Colonic mucosa (tissue), 4 donors: ENCODE measurements around the gene NME5. TPM values are rescaled to one million over a fixed set of nuclear protein-coding genes. Genes with fewer than 3 reads are reported as not detected.
"Not testable (repeated sequence)": the region's sequence is repeated elsewhere in the genome, so short reads cannot be mapped to it uniquely, and the experiment has no call there.

Source experiments
- DNase-seq: peaks from one replicate; pipeline ENCODE4 v3.0.0-alpha.2; 2020
- H3K27ac ChIP-seq: fragments of 200-600 bp; one replicate; pipeline ENCODE4 v1.8.0; 2021
- H3K27me3 ChIP-seq: fragments of 200-600 bp; one replicate; pipeline ENCODE4 v1.8.0; 2021
- H3K36me3 ChIP-seq: fragments of 200-600 bp; one replicate; pipeline ENCODE4 v1.8.0; 2021
- H3K4me1 ChIP-seq: fragments of 200-600 bp; one replicate; pipeline ENCODE4 v1.8.0; 2021; ENCODE audit warnings: mild to moderate bottlenecking
- H3K4me3 ChIP-seq: fragments of 200-600 bp; one replicate; pipeline ENCODE4 v1.8.0; 2021
- H3K9ac ChIP-seq, 2 donors: one replicate each; pipeline ENCODE4 v1.7.0; 2013; ENCODE audit warnings: control low read depth in 2 of 2, low read depth in 2 of 2, low read length in 2 of 2
- H3K9me3 ChIP-seq: fragments of 200-600 bp; one replicate; pipeline ENCODE4 v1.8.0; 2021
- intact Hi-C: fragments of 100-400 bp; cut with DNase I; formaldehyde crosslinking; loops from one replicate; pipeline ENCODE4 v1.14.1; 2022
- total RNA-seq, 2 donors: library from RNA; stranded (reverse); fragmentation: NEBNext Ultra II Directional in 1 of 2; extraction: Animal tissue kit (Norgen Biotek cat#: 25700) in 1 of 2; gene quantifications; one replicate each; pipeline ENCODE4 v1.2.1, GENCODE V29; 2021
- TF ChIP-seq, protein P1 (sequence below): fragments of 200-600 bp; IDR thresholded peaks from one replicate; pipeline ENCODE4 v1.8.0; 2022; ENCODE audit warnings: antibody characterized with exemption, mild to moderate bottlenecking
- donor health status: healthy.
- donor health status: DM: no; HTN: no; CAD: no.
- donor health status: DM: no; HTN: no; CAD: no.

NME5 gene
- total RNA-seq, 2 donors from 2014 or later = not detected

DNA sequence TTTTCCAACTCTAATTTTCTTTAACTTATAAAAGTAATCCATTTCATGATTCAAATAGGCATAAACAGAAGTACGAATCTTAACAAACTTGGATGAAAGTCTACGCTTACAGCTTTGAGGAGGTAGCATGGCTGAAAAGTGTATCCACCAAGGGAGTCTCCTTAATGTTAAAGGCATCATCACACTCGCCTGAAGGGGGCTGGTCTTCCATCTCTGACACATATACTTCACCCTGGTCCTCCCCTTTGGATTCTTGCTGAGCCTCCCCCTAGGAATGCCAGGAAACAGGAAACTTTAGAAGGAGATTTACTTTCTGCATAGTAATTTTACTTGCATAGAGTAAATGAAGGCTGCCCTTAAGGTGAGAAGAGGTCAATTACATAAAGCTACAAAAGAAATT, 10.3 kb upstream of the NME5 start:
- TF ChIP-seq, protein P1, sequence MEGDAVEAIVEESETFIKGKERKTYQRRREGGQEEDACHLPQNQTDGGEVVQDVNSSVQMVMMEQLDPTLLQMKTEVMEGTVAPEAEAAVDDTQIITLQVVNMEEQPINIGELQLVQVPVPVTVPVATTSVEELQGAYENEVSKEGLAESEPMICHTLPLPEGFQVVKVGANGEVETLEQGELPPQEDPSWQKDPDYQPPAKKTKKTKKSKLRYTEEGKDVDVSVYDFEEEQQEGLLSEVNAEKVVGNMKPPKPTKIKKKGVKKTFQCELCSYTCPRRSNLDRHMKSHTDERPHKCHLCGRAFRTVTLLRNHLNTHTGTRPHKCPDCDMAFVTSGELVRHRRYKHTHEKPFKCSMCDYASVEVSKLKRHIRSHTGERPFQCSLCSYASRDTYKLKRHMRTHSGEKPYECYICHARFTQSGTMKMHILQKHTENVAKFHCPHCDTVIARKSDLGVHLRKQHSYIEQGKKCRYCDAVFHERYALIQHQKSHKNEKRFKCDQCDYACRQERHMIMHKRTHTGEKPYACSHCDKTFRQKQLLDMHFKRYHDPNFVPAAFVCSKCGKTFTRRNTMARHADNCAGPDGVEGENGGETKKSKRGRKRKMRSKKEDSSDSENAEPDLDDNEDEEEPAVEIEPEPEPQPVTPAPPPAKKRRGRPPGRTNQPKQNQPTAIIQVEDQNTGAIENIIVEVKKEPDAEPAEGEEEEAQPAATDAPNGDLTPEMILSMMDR = no peak
- no peaks in the 10 kb centered on the region for H3K27me3 ChIP-seq
- H3K4me1 ChIP-seq = no peaks in the 10 kb centered on the region
- no peaks in the 10 kb centered on the region for H3K36me3 ChIP-seq
- H3K27ac ChIP-seq = no peak overlapping the region
- DNase-seq = no peak
- no peak overlapping the region for H3K4me3 ChIP-seq
- no peaks in the 10 kb centered on the region for H3K9me3 ChIP-seq
- H3K9ac ChIP-seq = no peak overlapping the region
- intact Hi-C loops = no loop called here

DNA sequence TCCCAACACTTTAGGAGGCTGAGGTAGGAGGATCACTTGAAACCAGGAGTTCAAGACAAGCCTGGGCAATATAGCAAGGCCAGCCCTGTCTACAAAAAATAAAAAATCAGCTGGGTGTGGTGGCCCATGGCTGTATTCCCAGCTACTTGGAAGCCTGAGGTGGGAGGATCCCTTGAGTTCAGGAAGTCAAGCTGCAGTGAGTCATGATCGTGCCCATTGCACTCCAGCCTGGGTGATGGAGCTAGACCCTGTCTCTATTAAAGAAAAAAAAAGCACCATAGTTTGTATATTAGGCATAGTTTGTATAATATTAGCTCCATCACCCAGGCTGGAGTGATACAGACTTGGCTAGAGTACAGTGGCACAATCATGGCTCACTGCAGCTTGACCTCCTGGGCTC, 9.6 kb upstream of the NME5 start:
- DNase-seq = peak; percentile 60
- Histone ChIP-seq H3K4me3 (no peak overlapping the region), H3K4me1 (no peaks in the 10 kb centered on the region), H3K9me3 (no peaks in the 10 kb centered on the region), H3K27ac (no peak overlapping the region), H3K36me3 (no peaks in the 10 kb centered on the region), H3K9ac (no peak overlapping the region), H3K27me3 (no peaks in the 10 kb centered on the region)
- TF ChIP-seq, protein P1 = no peak
- intact Hi-C loops = no loop called here

DNA sequence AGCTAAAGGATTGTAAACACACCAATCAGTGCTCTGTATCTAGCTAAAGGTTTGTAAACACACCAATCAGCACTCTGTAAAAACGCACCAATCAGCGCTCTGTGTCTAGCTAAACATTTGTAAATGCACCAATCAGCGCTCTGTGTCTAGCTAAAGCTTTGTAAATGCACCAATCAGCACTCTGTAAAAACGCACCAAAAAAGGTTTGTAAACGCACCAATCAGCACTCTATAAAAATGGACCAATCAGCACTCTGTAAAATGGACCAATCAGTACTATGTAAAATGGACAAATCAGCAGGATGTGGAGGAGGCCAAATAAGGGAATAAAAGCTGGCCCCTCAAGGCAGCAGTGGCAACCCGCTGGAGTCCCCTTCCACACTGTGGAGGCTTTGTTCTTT, 4.3 kb upstream of the NME5 start:
- H3K4me3 ChIP-seq, DNase-seq, H3K27ac ChIP-seq, H3K36me3 ChIP-seq, H3K4me1 ChIP-seq, intact Hi-C loops, H3K9ac ChIP-seq, H3K9me3 ChIP-seq, H3K27me3 ChIP-seq: not testable (repeated sequence)

DNA sequence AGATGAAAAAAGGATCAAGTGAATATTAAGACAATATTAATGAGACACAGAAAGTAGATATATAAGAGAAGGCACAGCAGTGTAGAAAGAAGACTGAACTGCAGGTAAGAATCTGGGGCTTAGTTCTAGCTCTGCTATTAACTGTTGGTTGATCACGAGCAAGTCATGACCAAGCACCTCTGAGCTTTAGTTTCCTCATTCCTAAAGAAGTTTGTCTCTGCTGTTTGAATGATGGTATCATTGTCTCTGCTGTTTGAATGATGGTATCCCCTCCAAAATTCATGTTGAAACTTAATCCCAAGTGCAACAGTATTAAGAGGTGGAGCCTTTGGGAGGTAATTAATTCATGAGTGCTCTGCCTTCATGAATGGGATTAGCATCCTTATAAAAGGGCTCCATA, 2.5 kb upstream of the NME5 start:
- intact Hi-C loops = no loop called here
- no peak for DNase-seq

DNA sequence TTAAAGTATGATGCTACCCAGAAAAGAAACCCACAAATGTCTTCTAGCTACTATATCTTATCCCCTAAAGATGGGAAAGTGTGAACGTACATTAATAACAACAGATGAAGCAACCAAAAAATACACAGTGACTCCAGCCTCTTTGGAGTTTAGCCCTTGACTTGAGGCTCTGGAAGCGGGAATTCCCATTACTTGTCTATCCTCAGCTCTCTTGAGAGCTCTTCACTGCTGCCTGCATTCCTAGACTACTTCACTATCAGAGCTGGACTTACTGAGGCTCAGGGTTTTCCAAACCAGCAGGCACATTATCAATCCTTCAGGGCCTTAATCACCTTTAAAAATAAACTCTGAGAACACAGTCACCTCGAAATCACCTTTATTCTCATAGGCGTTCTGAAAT, 1.0 kb upstream of the NME5 start:
- Histone ChIP-seq H3K9ac (no peak overlapping the region), H3K27me3 (no peaks in the 10 kb centered on the region), H3K4me1 (no peaks in the 10 kb centered on the region), H3K36me3 (no peaks in the 10 kb centered on the region), H3K4me3 (no peak overlapping the region), H3K9me3 (no peaks in the 10 kb centered on the region), H3K27ac (no peak overlapping the region)
- TF ChIP-seq, protein P1 = no peak
- no peak for DNase-seq
- intact Hi-C loops = no loop called here

More for the DNA sequence above, 2.5 kb upstream of the NME5 start:
- H3K36me3 ChIP-seq = no peaks in the 10 kb centered on the region
- H3K4me1 ChIP-seq = no peaks in the 10 kb centered on the region
- no peaks in the 10 kb centered on the region for H3K27me3 ChIP-seq
- H3K4me3 ChIP-seq = no peak overlapping the region
- TF ChIP-seq, protein P1 = no peak
- no peak overlapping the region for H3K27ac ChIP-seq
- H3K9ac ChIP-seq = no peak overlapping the region
- no peaks in the 10 kb centered on the region for H3K9me3 ChIP-seq

DNA sequence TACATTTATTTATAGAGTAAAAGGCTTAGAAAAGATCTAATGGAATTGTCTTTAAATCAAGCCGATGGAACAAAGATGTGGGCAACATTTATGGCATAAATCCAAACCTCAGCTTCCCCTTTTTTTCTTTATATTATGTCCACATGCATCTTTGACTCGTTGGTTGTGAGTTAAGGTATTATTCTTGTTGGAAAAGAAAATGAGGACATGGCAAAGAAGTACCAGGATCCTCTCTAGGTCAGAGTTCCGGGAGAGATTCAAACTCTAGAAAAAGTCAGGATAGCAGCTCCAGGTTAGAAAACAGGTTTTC, 508 bp upstream of the NME5 start:
- Histone ChIP-seq H3K4me3 (no peak overlapping the region), H3K36me3 (no peaks in the 10 kb centered on the region), H3K27ac (no peak overlapping the region), H3K9ac (no peak overlapping the region), H3K4me1 (no peaks in the 10 kb centered on the region), H3K27me3 (no peaks in the 10 kb centered on the region), H3K9me3 (no peaks in the 10 kb centered on the region)
- intact Hi-C loops = no loop called here
- DNase-seq = no peak
- TF ChIP-seq, protein P1 = no peak
